Activated naive CD4-positive, alpha-beta T cell treated with anti-CD3 and anti-CD28 coated beads for 36 hours (primary cell): ENCODE measurements around the gene HS3ST3A1. TPM values are rescaled to one million over a fixed set of nuclear protein-coding genes. Genes with fewer than 3 reads are reported as not detected.

ENCODE experiments used
- CTCF ChIA-PET: fragments of 350-600 bp; sonication (Branson Sonifier 250); formaldehyde crosslinking; loops from one replicate; lab custom pipeline; 2021; ENCODE audit warnings: antibody characterized with exemption; lab: Charles Lee
- DNase-seq: peaks from one replicate; pipeline ENCODE4 v3.0.0-alpha.2; 2020
- H3K27ac Mint-ChIP-seq: one replicate; pipeline ENCODE4 v1.8.0; 2021; ENCODE audit warnings: mild to moderate bottlenecking, mixed read lengths
- H3K27me3 Mint-ChIP-seq: one replicate; pipeline ENCODE4 v1.8.0; 2021; ENCODE audit warnings: low read depth, mixed read lengths
- H3K36me3 Mint-ChIP-seq: one replicate; pipeline ENCODE4 v1.8.0; 2021; ENCODE audit warnings: low read depth, mixed read lengths
- H3K4me1 Mint-ChIP-seq: one replicate; pipeline ENCODE4 v1.8.0; 2021; ENCODE audit warnings: low read depth, mixed read lengths
- H3K4me3 Mint-ChIP-seq: one replicate; pipeline ENCODE4 v1.8.0; 2021; ENCODE audit warnings: mild to moderate bottlenecking, moderate library complexity, mixed read lengths
- H3K9me3 Mint-ChIP-seq: one replicate; pipeline ENCODE4 v1.8.0; 2021; ENCODE audit warnings: mixed read lengths
- intact Hi-C: fragments of 100-400 bp; cut with micrococcal nuclease; formaldehyde crosslinking; loops from one replicate; pipeline ENCODE4 v1.15.1; 2023
- total RNA-seq, 2 experiments: library from RNA; stranded (reverse); gene quantifications; one replicate each; pipeline ENCODE4 v1.2.3, GENCODE V29; 2021

The HS3ST3A1 gene
- 1 to 10 TPM in 1 of 2 experiments, under 1 TPM in 1; 0.91 to 1.1 TPM for total RNA-seq

- CTCF ChIA-PET, result no interaction called here
- Mint-ChIP-seq H3K27me3 (peaks cover 46% of the 10 kb centered on the region), H3K9me3 (no peaks in the 10 kb centered on the region), H3K4me1 (peaks cover 5% of the 10 kb centered on the region), H3K36me3 (no peaks in the 10 kb centered on the region), H3K4me3 (peak within 1 kb of the TSS; percentile 66), H3K27ac (no peak within 1 kb of the TSS)
- intact Hi-C loops, result no loop called here
- peak; percentile 14 for DNase-seq
Observed at GRCh38 chr17:13601776-13602551, at the start of gene HS3ST3A1. TSS of gene HS3ST3A1 (minus strand) at chr17:13601929. CDS start at chr17:13601129, 800 bp downstream.

- no peaks in the 10 kb centered on the region for H3K36me3 Mint-ChIP-seq
- H3K4me1 Mint-ChIP-seq, result no peaks in the 10 kb centered on the region
- CTCF ChIA-PET, result no interaction called here
- intact Hi-C loops, result no loop called here
- no peaks in the 10 kb centered on the region for H3K9me3 Mint-ChIP-seq
- peaks cover 6% of the 10 kb centered on the region for H3K27me3 Mint-ChIP-seq
- H3K4me3 Mint-ChIP-seq, result no peak overlapping the region
- no peak overlapping the region for H3K27ac Mint-ChIP-seq
- no peak for DNase-seq
Observed at GRCh38 chr17:13650096-13650675, 48.5 kb upstream of the HS3ST3A1 start.

GRCh38 chr17:13647543-13648021 is 45.9 kb upstream of the HS3ST3A1 start:
- no peak overlapping the region for H3K4me3 Mint-ChIP-seq
- H3K27ac Mint-ChIP-seq, result no peak overlapping the region
- no peak for DNase-seq
- no peaks in the 10 kb centered on the region for H3K27me3 Mint-ChIP-seq
- no peaks in the 10 kb centered on the region for H3K36me3 Mint-ChIP-seq
- CTCF ChIA-PET, result no interaction called here
- H3K4me1 Mint-ChIP-seq, result no peaks in the 10 kb centered on the region
- intact Hi-C loops, result no loop called here
- no peaks in the 10 kb centered on the region for H3K9me3 Mint-ChIP-seq

DNA sequence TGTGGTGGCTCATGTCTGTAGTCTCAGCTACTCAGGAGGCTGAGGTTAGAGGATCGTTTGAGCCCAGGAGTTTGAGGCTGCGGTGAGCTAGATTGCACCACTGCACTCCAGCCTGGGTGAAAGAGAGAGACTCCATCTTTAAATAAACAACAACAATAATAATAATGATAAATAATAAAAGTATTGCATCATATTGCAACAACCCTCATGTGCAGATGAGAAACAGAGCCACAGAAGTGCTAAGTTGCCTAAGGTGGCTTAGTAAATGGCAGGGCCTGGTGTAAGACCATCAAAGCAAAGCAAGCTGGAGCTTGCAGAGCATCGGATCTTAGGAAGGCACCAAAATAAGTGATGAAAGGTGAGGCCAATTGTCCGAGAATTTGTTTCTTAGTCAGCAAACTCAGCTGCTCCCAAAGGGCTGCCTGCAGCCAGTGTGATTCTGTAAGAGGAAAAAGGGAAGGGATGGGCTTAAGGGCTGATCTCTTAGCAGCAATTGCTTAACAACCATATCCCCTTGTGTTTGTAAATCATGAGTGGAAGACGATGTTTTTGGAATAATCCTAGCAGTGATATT is 45.3 kb upstream of the HS3ST3A1 start:
- no peaks in the 10 kb centered on the region for H3K27me3 Mint-ChIP-seq
- intact Hi-C loops, result no loop called here
- CTCF ChIA-PET, result no interaction called here
- no peaks in the 10 kb centered on the region for H3K9me3 Mint-ChIP-seq
- H3K27ac Mint-ChIP-seq, result no peak overlapping the region
- H3K4me3 Mint-ChIP-seq, result no peak overlapping the region
- H3K36me3 Mint-ChIP-seq, result no peaks in the 10 kb centered on the region
- no peaks in the 10 kb centered on the region for H3K4me1 Mint-ChIP-seq
- DNase-seq, result no peak

DNA sequence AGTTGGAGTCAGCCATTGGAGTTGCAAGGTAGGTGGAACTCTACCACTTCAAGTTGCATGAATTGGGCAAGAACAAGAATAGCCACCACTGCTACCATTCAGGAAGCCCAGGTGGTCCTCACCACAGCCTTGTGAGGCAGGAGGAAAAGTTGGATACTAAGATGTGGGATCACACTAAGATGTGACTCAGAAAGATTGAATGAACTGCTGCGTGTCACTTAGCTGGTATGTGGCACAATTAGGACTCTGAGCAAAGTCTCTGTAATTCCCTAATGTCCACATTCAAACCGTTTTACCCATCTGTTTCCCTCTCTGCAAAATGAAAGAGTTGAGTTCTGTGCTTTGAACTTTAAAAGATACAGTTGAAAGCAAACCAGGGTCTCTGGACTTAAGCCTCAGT is 44.7 kb upstream of the HS3ST3A1 start:
- DNase-seq, result no peak
- intact Hi-C loops, result no loop called here
- Mint-ChIP-seq H3K9me3 (no peaks in the 10 kb centered on the region), H3K36me3 (no peaks in the 10 kb centered on the region), H3K4me1 (no peaks in the 10 kb centered on the region), H3K27ac (no peak overlapping the region), H3K27me3 (no peaks in the 10 kb centered on the region), H3K4me3 (no peak overlapping the region)
- CTCF ChIA-PET, result no interaction called here

DNA sequence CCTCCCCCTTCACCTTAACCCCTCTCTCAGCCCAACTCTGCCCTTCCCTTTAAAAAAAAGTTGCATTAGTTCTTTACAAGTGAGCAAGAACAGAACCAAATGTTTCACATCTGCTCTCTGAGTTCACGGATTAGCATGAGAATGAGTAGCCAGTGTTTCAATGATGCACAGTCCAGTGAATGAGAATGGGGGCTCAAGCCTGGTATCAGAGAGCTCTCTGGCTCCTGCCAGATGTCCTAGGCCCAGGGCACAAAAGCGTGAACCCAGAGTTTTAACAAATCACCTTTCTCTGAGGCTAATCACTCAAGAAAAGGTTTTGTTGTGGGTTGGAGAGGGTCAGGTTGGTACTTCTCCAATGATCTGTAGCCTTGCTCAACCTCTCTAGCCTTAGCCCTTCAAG is 41.5 kb upstream of the HS3ST3A1 start:
- H3K4me1 Mint-ChIP-seq, result no peaks in the 10 kb centered on the region
- no peak for DNase-seq
- intact Hi-C loops, result no loop called here
- H3K36me3 Mint-ChIP-seq, result no peaks in the 10 kb centered on the region
- no peak overlapping the region for H3K27ac Mint-ChIP-seq
- no peaks in the 10 kb centered on the region for H3K27me3 Mint-ChIP-seq
- no peak overlapping the region for H3K4me3 Mint-ChIP-seq
- CTCF ChIA-PET, result no interaction called here
- no peaks in the 10 kb centered on the region for H3K9me3 Mint-ChIP-seq

GRCh38 chr17:13642188-13642587 is 40.5 kb upstream of the HS3ST3A1 start:
- H3K36me3 Mint-ChIP-seq, result no peaks in the 10 kb centered on the region
- DNase-seq, result no peak
- intact Hi-C loops, result no loop called here
- CTCF ChIA-PET, result no interaction called here
- H3K9me3 Mint-ChIP-seq, result no peaks in the 10 kb centered on the region
- no peaks in the 10 kb centered on the region for H3K27me3 Mint-ChIP-seq
- H3K27ac Mint-ChIP-seq, result no peak overlapping the region
- H3K4me1 Mint-ChIP-seq, result no peaks in the 10 kb centered on the region
- H3K4me3 Mint-ChIP-seq, result no peak overlapping the region

- Mint-ChIP-seq H3K4me1 (no peaks in the 10 kb centered on the region), H3K4me3 (no peak overlapping the region), H3K36me3 (no peaks in the 10 kb centered on the region), H3K27ac (no peak overlapping the region), H3K27me3 (no peaks in the 10 kb centered on the region), H3K9me3 (no peaks in the 10 kb centered on the region)
- intact Hi-C loops, result no loop called here
- CTCF ChIA-PET, result no interaction called here
- DNase-seq, result no peak
Observed at GRCh38 chr17:13640551-13640950, 38.8 kb upstream of the HS3ST3A1 start.

DNA sequence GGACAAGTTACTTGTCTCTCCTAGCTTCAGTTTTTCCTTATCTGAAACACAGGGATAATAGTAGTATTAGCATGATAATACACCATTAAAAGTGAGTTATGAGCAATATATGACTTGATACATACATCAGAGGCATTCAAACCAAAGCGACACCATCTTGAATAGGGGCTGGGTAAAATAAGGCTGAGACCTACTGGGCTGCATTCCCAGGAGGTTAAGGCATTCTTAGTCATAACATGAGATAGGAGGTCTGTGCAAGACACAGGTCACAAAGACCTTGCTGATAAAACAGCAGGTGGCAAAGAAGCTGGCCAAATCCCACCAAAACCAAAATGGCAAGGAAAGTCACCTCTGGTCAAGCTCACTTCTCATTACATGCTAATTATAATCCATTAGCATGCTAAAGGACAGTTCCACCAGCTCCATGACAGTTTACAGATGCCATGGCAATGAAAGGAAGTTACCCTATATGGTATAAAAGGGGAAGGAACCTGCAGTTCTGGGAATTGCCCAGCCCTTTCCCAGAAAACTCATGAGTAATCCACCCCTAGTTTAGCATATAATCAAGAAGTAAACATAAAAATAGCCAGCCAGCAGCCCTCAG is 37.2 kb upstream of the HS3ST3A1 start:
- no peaks in the 10 kb centered on the region for H3K36me3 Mint-ChIP-seq
- CTCF ChIA-PET, result no interaction called here
- intact Hi-C loops, result no loop called here
- H3K4me3 Mint-ChIP-seq, result no peak overlapping the region
- no peaks in the 10 kb centered on the region for H3K9me3 Mint-ChIP-seq
- H3K4me1 Mint-ChIP-seq, result no peaks in the 10 kb centered on the region
- no peak overlapping the region for H3K27ac Mint-ChIP-seq
- H3K27me3 Mint-ChIP-seq, result no peaks in the 10 kb centered on the region
- DNase-seq, result peak; percentile 25

GRCh38 chr17:13636951-13637350 is 35.2 kb upstream of the HS3ST3A1 start:
- Mint-ChIP-seq H3K4me1 (no peaks in the 10 kb centered on the region), H3K27me3 (no peaks in the 10 kb centered on the region), H3K9me3 (no peaks in the 10 kb centered on the region), H3K36me3 (no peaks in the 10 kb centered on the region), H3K4me3 (no peak overlapping the region), H3K27ac (no peak overlapping the region)
- DNase-seq, result no peak
- intact Hi-C loops, result no loop called here
- CTCF ChIA-PET, result no interaction called here

DNA sequence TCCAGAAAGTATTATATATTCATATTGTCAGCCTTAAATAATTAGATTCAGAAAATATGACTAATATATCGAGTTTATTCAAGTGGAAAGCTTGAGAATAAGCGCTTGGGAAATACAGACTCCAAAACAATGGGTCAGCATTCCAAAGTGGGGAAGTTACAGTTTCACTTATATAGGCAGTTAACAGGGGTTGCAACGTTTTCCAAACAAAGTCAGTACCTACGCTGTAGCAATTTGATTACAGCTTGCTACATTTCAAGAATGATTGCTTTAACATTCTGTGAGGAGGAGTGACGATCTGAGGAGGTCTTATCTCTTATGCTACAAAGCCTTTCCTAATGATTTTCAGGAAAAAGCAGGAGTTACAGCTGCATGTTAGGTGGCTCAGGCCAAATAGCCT is 34.2 kb upstream of the HS3ST3A1 start:
- Mint-ChIP-seq H3K27me3 (no peaks in the 10 kb centered on the region), H3K27ac (no peak overlapping the region), H3K4me3 (no peak overlapping the region), H3K4me1 (no peaks in the 10 kb centered on the region), H3K36me3 (no peaks in the 10 kb centered on the region), H3K9me3 (no peaks in the 10 kb centered on the region)
- DNase-seq, result no peak
- intact Hi-C loops, result no loop called here
- CTCF ChIA-PET, result no interaction called here

DNA sequence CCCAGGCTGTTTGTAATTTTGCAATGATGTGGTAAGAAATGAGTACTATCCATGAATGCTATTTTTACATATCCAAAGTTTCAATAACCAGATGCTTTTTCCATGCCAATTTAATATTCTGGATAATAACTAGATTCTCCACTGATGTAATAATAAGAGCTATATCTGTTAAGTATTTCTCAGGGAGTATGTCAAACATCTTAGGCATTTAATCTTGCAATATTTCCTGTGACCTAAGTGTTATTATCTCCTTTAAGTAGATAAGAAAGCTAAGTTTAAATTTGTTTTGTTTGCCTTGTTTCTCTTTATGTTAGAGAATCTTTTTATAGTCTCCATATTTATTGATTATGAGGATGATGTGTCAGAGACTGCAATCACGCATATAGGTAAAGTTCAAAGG is 32.3 kb upstream of the HS3ST3A1 start:
- CTCF ChIA-PET, result no interaction called here
- DNase-seq, result no peak
- H3K27me3 Mint-ChIP-seq, result no peaks in the 10 kb centered on the region
- H3K4me1 Mint-ChIP-seq, result no peaks in the 10 kb centered on the region
- no peak overlapping the region for H3K4me3 Mint-ChIP-seq
- intact Hi-C loops, result no loop called here
- no peaks in the 10 kb centered on the region for H3K36me3 Mint-ChIP-seq
- no peaks in the 10 kb centered on the region for H3K9me3 Mint-ChIP-seq
- H3K27ac Mint-ChIP-seq, result no peak overlapping the region
